PC-3 (cell line): ENCODE measurements around the gene TSPAN32. TPM values are rescaled to one million over a fixed set of nuclear protein-coding genes. Genes with fewer than 3 reads are reported as not detected.

Source experiments
- ATAC-seq: fragments of 200-7000 bp; cut with Tn5 transposase; 2 replicates; pipeline ENCODE4 v1.9.1; 2020; ENCODE audit warnings: mild to moderate bottlenecking, moderate library complexity
- BruUV-seq: library from RNA; stranded (reverse); fragments of 400-500 nt; replicated peaks from 2 replicates; lab custom pipeline; 2021; lab: Mats Ljungman, UMichigan
- CTCF ChIA-PET: fragments of 300-600 bp; sonication (Branson Sonifier 250); formaldehyde crosslinking; loops from one replicate; lab custom pipeline; 2022; ENCODE audit warnings: antibody characterized with exemption; lab: Charles Lee
- POLR2A ChIA-PET: fragments of 300-600 bp; sonication (Branson Sonifier 250); formaldehyde crosslinking; loops from one replicate; lab custom pipeline; 2022; ENCODE audit warnings: antibody characterized with exemption; ENCODE audit not compliant: unreplicated experiment; lab: Charles Lee
- DNase-seq: peaks from one replicate; pipeline ENCODE4 v3.0.0-alpha.2; 2015
- H2AFZ ChIP-seq: fragments of 300-600 bp; sonication (generic); 2 replicates; pipeline ENCODE4 v1.6.0; 2016; ENCODE audit warnings: antibody characterized with exemption, low read length
- H3F3A ChIP-seq: fragments of 300-600 bp; sonication (generic); one replicate; pipeline ENCODE4 v1.6.0; 2017; ENCODE audit warnings: antibody characterized with exemption, low read length, control low read depth, mild to moderate bottlenecking; ENCODE audit not compliant: unreplicated experiment
- H3K27ac ChIP-seq: fragments of 300-600 bp; sonication (generic); 2 replicates; pipeline ENCODE4 v1.5.1; 2016; ENCODE audit warnings: mild to moderate bottlenecking, low read length
- H3K27me3 ChIP-seq: fragments of 300-600 bp; sonication (generic); 2 replicates; pipeline ENCODE4 v1.6.1; 2016; ENCODE audit warnings: low read length, mixed read lengths
- H3K36me3 ChIP-seq: fragments of 300-600 bp; sonication (generic); 2 replicates; pipeline ENCODE4 v1.6.1; 2016; ENCODE audit warnings: low read depth, mixed run types, low read length, mixed read lengths
- H3K4me1 ChIP-seq: fragments of 300-600 bp; sonication (generic); 2 replicates; pipeline ENCODE4 v1.5.1; 2016; ENCODE audit warnings: low read length; ENCODE audit not compliant: insufficient read depth
- H3K4me2 ChIP-seq: fragments of 300-600 bp; sonication (generic); 2 replicates; pipeline ENCODE4 v1.6.0; 2016; ENCODE audit warnings: low read length
- H3K4me3 ChIP-seq: fragments of 300-600 bp; sonication (generic); 2 replicates; pipeline ENCODE4 v1.5.1; 2016; ENCODE audit warnings: mild to moderate bottlenecking, low read length, mixed read lengths
- H3K79me2 ChIP-seq: fragments of 300-600 bp; sonication (generic); 2 replicates; pipeline ENCODE4 v1.6.1; 2017; ENCODE audit warnings: low read length, mixed read lengths
- H3K9ac ChIP-seq: fragments of 300-600 bp; sonication (generic); 2 replicates; pipeline ENCODE4 v1.6.0; 2016; ENCODE audit warnings: mild to moderate bottlenecking, low read length
- H3K9me2 ChIP-seq: fragments of 300-600 bp; sonication (generic); replicated peaks from 2 replicates; pipeline ENCODE4 v1.6.1; 2016; ENCODE audit warnings: mixed run types, low read length, mixed read lengths
- H3K9me3 ChIP-seq: fragments of 300-600 bp; sonication (generic); 2 replicates; pipeline ENCODE4 v1.6.1; 2016; ENCODE audit warnings: low read length, mixed read lengths
- H4K20me1 ChIP-seq: fragments of 300-600 bp; sonication (generic); 2 replicates; pipeline ENCODE4 v1.6.1; 2016; ENCODE audit warnings: low read length, mixed read lengths
- CTCF ChIP-seq: fragments of 300-600 bp; sonication (generic); conservative IDR thresholded peaks from 2 replicates; pipeline ENCODE4 v1.5.1; 2017; ENCODE audit warnings: antibody characterized with exemption, low read depth, mild to moderate bottlenecking, low read length
- EZH2 ChIP-seq: fragments of 300-600 bp; sonication (generic); IDR thresholded peaks from one replicate; pipeline ENCODE4 v1.6.1; 2017; ENCODE audit warnings: antibody characterized with exemption, mild to moderate bottlenecking, low read length; ENCODE audit not compliant: unreplicated experiment
- EZH2phosphoT487 ChIP-seq: fragments of 300-600 bp; sonication (generic); IDR thresholded peaks from 2 replicates; pipeline ENCODE4 v1.6.1; 2018; ENCODE audit warnings: mild to moderate bottlenecking, antibody characterized with exemption, low read length, borderline replicate concordance
- intact Hi-C: fragments of 100-400 bp; cut with micrococcal nuclease; formaldehyde crosslinking; loops from 2 replicates; pipeline ENCODE4 v1.9.0; 2023
- total RNA-seq: library from RNA; depleted of rRNA; stranded (reverse); fragments of >200 nt; gene quantifications from 2 replicates; pipeline ENCODE4 v1.2.3, GENCODE V29; 2014

The TSPAN32 gene
- total RNA-seq, 1 experiment from 2014 or later: not detected

- Histone ChIP-seq H3K9me2 (no peaks in the 10 kb centered on the region), H3K27ac (no peak overlapping the region), H3K27me3 (peaks cover 7% of the 10 kb centered on the region; the same call in 1 of the 2 replicates), H3K9me3 (0 out of 2 replicates have a peak, but pooled peaks cover 3% of the 10 kb centered on the region), H3F3A (no peaks in the 10 kb centered on the region), H3K79me2 (no peaks in the 10 kb centered on the region), H4K20me1 (no peaks in the 10 kb centered on the region), H2AFZ (no peak overlapping the region), H3K4me1 (no peaks in the 10 kb centered on the region), H3K4me2 (no peak overlapping the region), H3K36me3 (no peaks in the 10 kb centered on the region), H3K9ac (no peak overlapping the region), H3K4me3 (no peak overlapping the region)
- ATAC-seq: no peak
- no TSS peak for BruUV-seq
- ChIA-PET CTCF (no interaction called here), POLR2A (no interaction called here)
- intact Hi-C loops: no loop called here
- TF ChIP-seq EZH2: no peak
- TF ChIP-seq EZH2phosphoT487: no peak
- TF ChIP-seq CTCF: no peak
- DNase-seq: no peak
These were observed 26.2 kb upstream of the TSPAN32 start for GRCh38 chr11:2275334-2276279.

- TF ChIP-seq CTCF (no peak), EZH2phosphoT487 (no peak), EZH2 (no peak)
- Histone ChIP-seq H3K9ac (no peak overlapping the region), H3K27ac (no peak overlapping the region), H3K9me2 (no peaks in the 10 kb centered on the region), H3K9me3 (0 out of 2 replicates have a peak, but pooled peaks cover 3% of the 10 kb centered on the region), H3K4me1 (no peaks in the 10 kb centered on the region), H2AFZ (no peak overlapping the region), H3K4me2 (no peak overlapping the region), H3F3A (no peaks in the 10 kb centered on the region), H3K4me3 (no peak overlapping the region), H4K20me1 (no peaks in the 10 kb centered on the region), H3K36me3 (no peaks in the 10 kb centered on the region), H3K79me2 (no peaks in the 10 kb centered on the region), H3K27me3 (peaks cover 9% of the 10 kb centered on the region; the same call in 1 of the 2 replicates)
- ChIA-PET POLR2A (no interaction called here), CTCF (interaction anchor here (1.4 kb wide), 1 partner anchor 144 kb away, joined by 3 read pairs; no protein-coding TSS in a partner anchor)
- intact Hi-C loops: no loop called here
- ATAC-seq (no peak), DNase-seq (no peak)
- no TSS peak for BruUV-seq
These were observed 25.4 kb upstream of the TSPAN32 start for GRCh38 chr11:2276280-2277007.
